Kasumi-1 (cell line): ENCODE results near the gene UNC119.
"Not testable (repeated sequence)": the region's sequence is repeated elsewhere in the genome, so short reads cannot be mapped to it uniquely, and the experiment has no call there.

Experiments
- DNase-seq, 2 experiments: peaks; one replicate each; lab custom pipeline; 2025; lab: John Stamatoyannopoulos, UW

The UNC119 gene

GRCh38 chr17:28522281-28522680, 30.1 kb downstream of the UNC119 start:
- DNase-seq = not testable (repeated sequence)

GRCh38 chr17:28521311-28522085, 30.9 kb downstream of the UNC119 start:
- no peak for DNase-seq

GRCh38 chr17:28520687-28521086, 31.7 kb downstream of the UNC119 start:
- no peak for DNase-seq

- DNase-seq = peak; percentile 45 to 54
Measured at GRCh38 chr17:28519236-28519635, 33.2 kb downstream of the UNC119 start.

GRCh38 chr17:28518578-28518977, 33.8 kb downstream of the UNC119 start:
- DNase-seq = no peak

- peak; percentile 75 to 84 for DNase-seq
Measured at GRCh38 chr17:28518132-28518531, 34.3 kb downstream of the UNC119 start.

- DNase-seq = no peak
Measured at GRCh38 chr17:28515518-28515917, 36.9 kb downstream of the UNC119 start.

GRCh38 chr17:28514561-28515002, 37.8 kb downstream of the UNC119 start:
- no peak for DNase-seq

GRCh38 chr17:28513476-28513875, 38.9 kb downstream of the UNC119 start:
- DNase-seq = no peak

GRCh38 chr17:28511858-28512461, 40.5 kb downstream of the UNC119 start:
- no peak for DNase-seq

- peak; percentile 2 to 15 for DNase-seq
Measured at GRCh38 chr17:28509789-28510188, 42.6 kb downstream of the UNC119 start.

- DNase-seq = no peak
Measured at GRCh38 chr17:28508211-28508724, 44.2 kb downstream of the UNC119 start.

GRCh38 chr17:28507567-28508203, 44.7 kb downstream of the UNC119 start:
- DNase-seq = no peak

- no peak for DNase-seq
Measured at GRCh38 chr17:28506763-28507487, 45.5 kb downstream of the UNC119 start.

- DNase-seq = no peak
Measured at GRCh38 chr17:28505986-28506665, 46.3 kb downstream of the UNC119 start, which contains the start of gene FOXN1. TSS of gene FOXN1 (plus strand) at chr17:28506348. CDS start at chr17:28523970, 17,622 bp downstream.

- DNase-seq = no peak
Measured at GRCh38 chr17:28503420-28503819, 49.0 kb downstream of the UNC119 start.

- DNase-seq = no peak
Measured at GRCh38 chr17:28501421-28502284, 50.8 kb downstream of the UNC119 start.

- no peak for DNase-seq
Measured at GRCh38 chr17:28500712-28501379, 51.6 kb downstream of the UNC119 start.

- DNase-seq = no peak
Measured at GRCh38 chr17:28499684-28500357, 52.6 kb downstream of the UNC119 start.

GRCh38 chr17:28499364-28499664, 53.1 kb downstream of the UNC119 start:
- DNase-seq = no peak
